ENCODE measurements around the gene CCT6B.

The CCT6B gene

DNA sequence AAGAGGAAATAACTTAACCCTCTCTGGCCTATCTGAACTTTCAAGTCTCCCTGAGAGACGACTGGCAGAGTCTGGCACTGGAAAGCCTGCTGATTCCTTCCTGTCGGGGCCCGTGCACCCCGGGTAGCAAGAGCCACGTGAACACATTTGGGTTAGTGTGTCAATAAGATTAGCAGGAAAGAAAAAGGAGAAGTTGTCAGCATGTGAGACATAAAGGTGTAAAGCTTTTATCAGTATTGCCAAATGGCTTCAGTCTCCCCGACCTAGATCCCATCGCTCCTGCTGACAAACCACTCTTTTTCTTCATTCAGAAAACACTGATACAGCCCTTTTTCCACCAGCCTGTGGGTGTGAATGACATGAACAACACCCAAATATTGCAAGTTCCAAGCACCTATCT, 74.4 kb downstream of the CCT6B start:
- DNase-seq, result no peak

- DNase-seq, result no peak
Observed at GRCh38 chr17:34885076-34885475, 76.2 kb downstream of the CCT6B start.

- DNase-seq, result no peak
Observed at GRCh38 chr17:34884597-34884996, 76.7 kb downstream of the CCT6B start.

DNA sequence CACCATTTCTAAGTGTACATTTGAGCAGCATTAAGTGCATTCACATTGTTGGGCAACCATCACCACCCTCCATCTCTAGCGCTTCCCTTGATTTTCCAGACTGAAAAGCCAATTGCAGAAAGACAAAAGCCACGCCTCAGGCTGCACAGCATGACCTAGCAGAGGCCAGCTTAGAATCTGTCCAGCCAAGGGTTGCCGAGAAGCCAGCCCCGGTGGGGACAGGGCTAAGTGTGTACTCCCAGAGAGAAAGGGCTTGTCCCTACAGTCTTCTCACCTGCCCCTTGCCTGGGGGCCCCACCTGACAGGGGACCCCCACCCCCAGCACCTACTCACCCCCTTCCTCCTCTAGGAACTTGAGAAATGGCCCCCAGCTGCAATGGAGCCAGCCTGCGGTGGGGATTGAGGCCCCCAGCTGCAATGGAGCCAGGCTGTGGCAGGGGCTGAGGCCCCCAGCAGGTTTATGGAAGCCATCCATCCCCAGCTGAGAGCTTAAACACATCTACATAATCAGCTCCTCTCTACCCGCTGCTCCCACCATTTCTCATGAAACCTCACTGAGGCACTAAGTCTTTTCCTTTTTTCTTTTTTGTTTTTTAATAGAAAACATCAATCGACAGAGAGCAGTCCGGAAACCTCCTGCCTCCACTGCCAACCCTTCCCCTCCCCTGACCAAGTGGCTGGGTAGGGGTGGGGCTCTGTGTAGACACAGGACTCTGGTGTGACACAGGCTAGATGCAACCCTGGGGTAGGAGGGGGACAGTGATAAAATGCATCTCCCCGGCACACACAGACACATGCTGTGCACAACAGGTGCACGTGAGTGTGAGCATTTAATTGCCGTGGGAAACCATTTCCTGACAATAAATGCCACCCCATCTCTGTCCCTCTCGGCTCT, 77.9 kb downstream of the CCT6B start:
- DNase-seq, result no peak

DNA sequence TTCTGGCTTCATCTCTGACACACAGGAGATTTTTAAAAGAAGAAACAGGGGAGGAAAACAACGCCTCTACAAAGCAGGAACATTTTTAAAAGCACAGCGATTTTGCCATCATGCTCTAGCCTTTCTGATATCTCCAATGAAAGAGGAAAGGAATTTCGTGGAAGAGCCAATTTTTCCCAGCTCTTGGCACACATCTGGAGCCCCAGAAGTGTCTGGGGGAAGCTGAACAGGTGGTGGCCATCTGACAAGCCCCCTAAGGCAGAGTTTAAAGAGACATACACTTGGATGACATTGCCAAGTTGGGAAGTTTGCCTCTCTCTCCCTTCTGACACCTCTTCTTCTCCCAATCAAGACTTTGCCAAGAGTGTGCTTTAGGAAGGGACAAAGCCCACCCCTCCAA, 82.1 kb downstream of the CCT6B start:
- no peak for DNase-seq

All from right kidney (tissue), 1 donor.